ENCODE measurements around the gene IDUA. TPM values are rescaled to one million over a fixed set of nuclear protein-coding genes. Genes with fewer than 3 reads are reported as not detected.
"Not testable (repeated sequence)": the region's sequence is repeated elsewhere in the genome, so short reads cannot be mapped to it uniquely, and the experiment has no call there.

The IDUA gene
- total RNA-seq: 10 to 100 TPM; 15.5 to 32.2 (median 16.9) TPM

DNA sequence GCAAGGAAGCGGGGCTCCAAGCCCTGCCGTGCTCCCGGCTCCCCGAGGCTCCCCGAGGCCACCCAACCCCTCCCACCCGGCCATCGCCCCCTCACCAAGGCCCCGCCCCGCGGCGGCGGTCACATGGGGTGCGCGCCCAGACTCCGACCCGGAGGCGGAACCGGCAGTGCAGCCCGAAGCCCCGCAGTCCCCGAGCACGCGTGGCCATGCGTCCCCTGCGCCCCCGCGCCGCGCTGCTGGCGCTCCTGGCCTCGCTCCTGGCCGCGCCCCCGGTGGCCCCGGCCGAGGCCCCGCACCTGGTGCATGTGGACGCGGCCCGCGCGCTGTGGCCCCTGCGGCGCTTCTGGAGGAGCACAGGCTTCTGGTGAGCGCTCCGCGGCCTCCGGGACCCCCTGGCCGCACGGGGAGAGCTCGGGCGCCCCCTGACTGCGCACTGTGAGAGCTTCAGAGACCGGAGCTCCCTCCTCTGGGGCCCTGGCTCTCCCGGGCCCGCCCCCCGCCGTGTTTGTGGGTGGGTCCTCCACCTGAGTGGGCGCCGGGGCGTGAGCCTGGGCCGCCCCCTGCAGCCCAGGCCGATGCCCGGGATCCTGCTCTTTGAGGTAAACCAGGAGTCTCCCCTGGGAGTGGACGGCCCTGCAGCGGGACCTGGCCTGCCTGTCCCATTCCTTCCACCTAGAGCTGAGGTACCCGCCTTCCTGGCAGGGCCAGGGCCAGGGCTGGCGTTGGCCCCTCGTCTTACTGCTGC, at the start of gene IDUA:
TSS of gene IDUA (plus strand) at position 166 of the 745 bp plus-strand sequence. CDS start at position 207, 41 bp downstream.
- no peak for TF ChIP-seq CTCF (IDR thresholded peaks at IDR 0.05)
- ATAC-seq (ENCODE audit: low FRiP score) (peak; percentile 84), DNase-seq (ENCODE audit: low spot score) (no peak)

DNA sequence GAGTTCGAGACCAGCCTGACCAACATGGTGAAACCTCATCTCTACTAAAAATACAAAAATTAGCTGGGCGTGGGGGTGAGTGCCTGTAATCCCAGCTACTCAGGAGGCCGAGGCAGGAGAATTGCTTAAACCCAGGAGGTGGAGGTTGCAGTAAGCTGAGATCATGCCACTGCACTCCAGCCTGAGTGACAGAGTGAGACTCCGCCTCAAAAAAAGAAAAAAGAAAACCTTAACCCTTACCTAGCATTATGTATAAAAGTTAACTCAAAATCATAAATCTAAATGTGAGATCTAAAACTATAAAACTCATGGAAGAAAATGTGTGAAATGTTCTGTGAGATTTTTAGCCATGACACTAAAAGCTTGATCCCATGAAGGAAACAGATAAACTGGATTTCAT, 47.3 kb upstream of the IDUA start:
- not testable (repeated sequence) for DNase-seq (ENCODE audit: low spot score); ATAC-seq (ENCODE audit: low FRiP score)

- no peak for DNase-seq (ENCODE audit: low spot score)
- ATAC-seq (ENCODE audit: low FRiP score): no peak
Observed at GRCh38 chr4:945274-946102, 41.4 kb upstream of the IDUA start.

GRCh38 chr4:946103-946450, 40.8 kb upstream of the IDUA start:
- no peak for TF ChIP-seq CTCF (IDR thresholded peaks at IDR 0.05)
- ATAC-seq (ENCODE audit: low FRiP score) (no peak), DNase-seq (ENCODE audit: low spot score) (no peak)

More at GRCh38 chr4:945274-946102, 41.4 kb upstream of the IDUA start:
- TF ChIP-seq CTCF (IDR thresholded peaks at IDR 0.05): no peak

DNA sequence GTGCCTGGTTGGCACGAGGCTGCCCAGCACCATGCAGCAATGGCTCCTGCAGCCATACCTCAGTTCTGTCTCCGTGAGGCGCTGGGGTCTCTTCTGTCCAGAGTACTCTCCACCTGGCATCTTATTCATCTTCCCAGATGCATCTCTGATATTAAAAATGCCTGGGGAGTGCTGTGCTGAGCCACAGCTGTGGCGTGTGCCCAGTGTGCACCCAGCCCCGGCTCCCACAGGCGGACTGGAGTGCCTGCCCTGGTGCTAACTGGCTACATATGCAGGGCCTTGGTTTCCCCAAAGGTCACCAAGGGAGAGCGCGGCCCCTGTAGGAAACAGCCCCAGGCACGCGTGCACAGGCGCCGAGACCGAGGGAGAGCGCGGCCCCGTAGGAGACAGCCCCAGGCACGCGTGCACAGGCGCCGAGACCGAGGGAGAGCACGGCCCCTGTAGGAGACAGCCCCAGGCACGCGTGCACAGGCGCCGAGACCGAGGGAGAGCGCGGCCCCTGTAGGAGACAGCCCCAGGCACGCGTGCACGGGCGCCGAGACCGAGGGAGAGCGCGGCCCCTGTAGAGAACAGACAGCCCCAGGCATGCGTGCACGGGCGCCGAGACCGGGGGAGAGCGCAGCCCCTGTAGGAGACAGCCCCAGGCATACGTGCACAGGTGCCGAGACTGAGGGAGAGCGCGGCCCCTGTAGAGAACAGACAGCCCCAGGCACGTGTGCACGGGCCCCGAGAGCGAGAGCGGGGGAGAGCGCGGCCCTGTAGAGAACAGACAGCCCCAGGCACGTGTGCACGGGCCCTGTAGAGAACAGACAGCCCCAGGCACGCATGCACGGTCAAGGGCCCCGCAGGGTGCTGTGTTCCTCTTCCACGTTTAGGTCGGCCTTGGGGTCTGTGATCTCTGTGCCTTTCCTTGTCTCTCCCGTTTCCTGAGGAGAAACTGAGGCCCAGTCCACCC, 40.0 kb upstream of the IDUA start:
- ATAC-seq (ENCODE audit: low FRiP score) (no peak), DNase-seq (ENCODE audit: low spot score) (no peak)
- TF ChIP-seq CTCF (IDR thresholded peaks at IDR 0.05): no peak

- ATAC-seq (ENCODE audit: low FRiP score): no peak
- no peak for TF ChIP-seq CTCF (IDR thresholded peaks at IDR 0.05)
- DNase-seq (ENCODE audit: low spot score): no peak
Observed at GRCh38 chr4:947491-947971, 39.3 kb upstream of the IDUA start.
